Ramos (cell line): ENCODE measurements around the gene GPT2.

Source experiments
- in situ Hi-C: fragments of 300-500 bp; cut with MboI; formaldehyde crosslinking; loops from one replicate; pipeline ENCODE4 v1.14.3; 2022; ENCODE audit warnings: low sequenced_read_pairs; ENCODE audit not compliant: unreplicated experiment

Gene GPT2

DNA sequence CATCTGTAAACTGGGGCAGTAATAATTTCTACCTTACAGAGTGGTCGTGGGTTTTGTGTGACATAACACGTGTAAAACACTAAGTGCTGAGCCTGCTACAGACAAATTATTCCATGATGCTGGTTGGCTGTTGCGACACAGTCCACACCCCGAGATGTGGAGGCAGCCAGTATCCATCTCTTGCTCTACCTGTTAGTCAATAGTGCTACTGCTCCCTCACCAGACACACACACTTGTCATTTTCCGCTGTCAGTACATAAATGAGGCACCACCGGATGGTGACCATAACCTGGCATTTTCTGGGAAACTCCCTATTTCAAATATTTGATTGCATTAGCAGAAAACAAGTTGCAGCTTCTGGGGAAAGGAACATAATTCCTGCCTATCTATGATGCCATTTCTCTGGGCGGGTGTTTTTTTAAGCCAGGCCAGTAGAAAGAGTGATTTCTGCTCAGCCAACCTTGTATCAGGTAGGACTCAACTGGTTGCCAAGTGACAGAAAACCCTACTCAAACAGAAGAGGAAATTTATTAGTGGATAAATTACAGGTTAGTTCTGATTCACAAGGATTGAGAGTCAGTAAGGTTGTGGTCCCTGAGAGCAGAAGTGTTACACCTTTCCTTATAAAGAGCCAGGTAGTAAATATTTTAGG, 65.2 kb downstream of the GPT2 start:
- in situ Hi-C loops, result loop anchor here (5.0 kb wide), 1 partner anchor 1213 kb away; no protein-coding TSS in a partner anchor

DNA sequence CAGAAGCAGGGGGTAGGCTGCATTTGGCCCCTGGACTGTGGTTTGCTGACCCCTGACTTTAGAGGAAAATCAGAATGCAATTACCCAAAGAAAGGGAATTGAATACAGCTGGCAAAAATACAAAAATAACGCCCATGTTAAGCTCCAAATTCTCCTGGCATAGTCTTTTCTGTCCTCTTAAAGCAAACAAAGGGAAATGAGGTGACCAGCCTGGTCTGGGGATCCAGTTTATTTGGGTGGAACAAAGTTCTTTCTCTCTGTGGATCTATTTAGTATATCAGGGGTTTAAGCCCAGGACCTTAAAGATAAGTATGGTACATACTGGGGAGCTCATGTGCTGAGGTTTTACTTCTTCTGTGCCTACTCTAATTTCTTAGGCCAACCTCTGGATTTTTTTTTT, 65.8 kb downstream of the GPT2 start:
- in situ Hi-C loops, result no loop called here

DNA sequence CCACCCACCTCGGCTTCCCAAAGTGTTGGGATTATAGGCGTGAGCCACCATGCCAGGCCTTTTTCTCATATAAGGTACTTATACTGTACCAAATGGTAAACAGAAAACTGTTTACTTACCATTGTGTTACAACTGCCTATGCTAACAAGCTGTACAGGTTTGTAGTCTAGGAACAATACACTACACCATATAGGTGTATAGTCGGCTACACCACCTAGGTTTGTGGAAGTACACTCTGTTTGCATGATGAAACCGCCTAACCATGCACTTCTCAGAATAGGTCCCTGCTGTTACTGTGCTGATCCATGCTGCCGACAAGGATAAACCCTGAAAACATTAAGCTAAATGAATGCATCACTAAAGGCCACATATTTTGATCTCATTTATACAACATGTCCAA, 70.4 kb downstream of the GPT2 start:
- in situ Hi-C loops, result no loop called here

DNA sequence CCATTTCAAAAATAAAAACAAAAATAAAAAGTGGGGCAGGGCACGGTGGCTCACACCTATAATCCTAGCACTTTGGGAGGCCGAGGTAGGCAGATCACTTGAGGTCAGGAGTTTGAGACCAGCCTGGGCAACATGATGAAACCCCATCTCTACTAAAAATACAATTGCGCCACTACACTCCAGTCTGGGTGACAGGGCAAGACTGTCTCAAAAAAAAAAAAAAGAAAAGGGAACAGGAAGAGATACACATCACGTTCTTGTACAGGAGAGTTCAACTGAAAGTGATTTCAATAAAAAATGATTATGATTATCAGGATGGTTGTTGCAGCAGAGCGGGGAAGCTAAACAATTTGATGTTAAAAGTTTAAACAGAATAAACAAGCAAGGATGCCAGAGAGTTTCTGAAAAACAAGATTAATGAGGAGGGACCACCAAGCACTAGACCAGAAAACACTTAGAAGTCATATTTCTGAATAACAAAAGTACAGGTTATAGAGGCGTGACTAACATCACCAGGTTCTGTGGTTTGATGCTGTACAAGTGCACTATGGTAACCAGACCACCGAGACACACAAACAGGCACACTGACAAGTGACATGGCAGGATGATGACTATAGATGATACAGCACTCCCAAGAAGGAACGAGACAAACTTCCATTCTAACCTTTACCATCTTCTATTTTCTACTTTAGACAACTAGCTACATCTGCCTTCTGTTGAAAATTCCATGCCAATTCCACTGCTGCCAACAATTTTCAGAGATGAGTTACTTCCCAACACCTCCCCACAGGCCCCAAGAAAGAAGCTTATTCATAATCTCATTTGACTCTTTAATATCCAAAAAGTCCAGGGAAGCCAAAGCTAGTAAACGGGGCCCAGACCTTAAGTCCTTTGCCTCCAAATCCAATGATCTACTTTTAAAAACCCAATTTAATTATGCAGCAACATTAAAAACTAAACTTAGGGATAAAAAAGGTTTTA, 77.5 kb downstream of the GPT2 start:
- in situ Hi-C loops, result no loop called here

DNA sequence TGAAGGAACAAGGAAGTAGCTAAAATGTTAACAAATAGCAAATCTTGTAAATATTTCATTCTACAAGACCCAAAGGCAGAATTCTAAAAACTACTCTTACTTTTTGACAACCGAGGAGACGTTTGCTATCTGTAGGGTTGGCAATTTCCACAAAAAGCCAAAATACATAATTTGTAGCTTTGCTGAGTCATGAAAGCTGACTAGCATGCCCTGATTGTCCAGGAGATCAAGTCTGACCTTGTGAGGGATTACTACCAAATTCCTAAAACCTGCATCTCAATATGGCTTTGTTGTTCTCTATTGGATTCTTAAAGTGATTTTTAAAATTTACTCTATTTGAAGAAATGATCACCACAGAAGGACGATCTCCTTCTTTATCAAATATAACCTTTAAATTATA, 78.5 kb downstream of the GPT2 start:
- in situ Hi-C loops, result no loop called here

DNA sequence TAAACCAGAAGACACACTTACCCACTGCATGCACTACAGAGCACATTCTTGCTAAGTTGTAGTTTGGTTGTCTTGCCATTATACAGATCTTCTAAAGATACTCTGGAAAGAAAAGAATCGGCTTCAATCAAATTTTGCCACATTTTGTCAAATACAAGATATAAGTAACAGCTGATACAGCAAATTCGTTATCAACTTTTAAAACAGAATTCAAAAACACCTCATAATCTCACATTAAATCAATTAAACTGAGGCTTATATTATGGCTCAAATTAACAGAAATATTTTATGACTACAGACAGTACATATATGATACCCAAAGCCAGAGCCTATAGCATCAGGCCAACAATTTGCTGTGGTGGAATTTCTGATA, 83.9 kb downstream of the GPT2 start:
- in situ Hi-C loops, result no loop called here

DNA sequence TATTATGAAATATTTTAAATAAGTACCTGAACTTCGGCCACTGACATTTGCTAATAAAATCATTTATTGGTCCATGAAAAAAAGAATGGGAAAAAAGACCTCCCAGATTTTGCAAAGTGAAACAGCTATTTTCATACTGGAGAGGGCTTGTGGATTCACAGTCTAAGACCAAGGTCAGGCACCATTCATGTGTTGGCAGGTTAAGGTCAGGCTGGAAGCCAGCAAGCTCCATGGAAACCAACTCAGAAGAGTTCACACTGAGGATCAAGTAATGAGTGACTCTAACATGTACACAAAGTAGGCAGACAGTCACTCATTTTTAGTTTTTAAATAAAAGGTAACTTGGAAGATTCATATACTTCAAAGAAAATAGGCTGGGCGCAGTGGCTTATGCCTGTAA, 85.9 kb downstream of the GPT2 start:
- in situ Hi-C loops, result no loop called here

DNA sequence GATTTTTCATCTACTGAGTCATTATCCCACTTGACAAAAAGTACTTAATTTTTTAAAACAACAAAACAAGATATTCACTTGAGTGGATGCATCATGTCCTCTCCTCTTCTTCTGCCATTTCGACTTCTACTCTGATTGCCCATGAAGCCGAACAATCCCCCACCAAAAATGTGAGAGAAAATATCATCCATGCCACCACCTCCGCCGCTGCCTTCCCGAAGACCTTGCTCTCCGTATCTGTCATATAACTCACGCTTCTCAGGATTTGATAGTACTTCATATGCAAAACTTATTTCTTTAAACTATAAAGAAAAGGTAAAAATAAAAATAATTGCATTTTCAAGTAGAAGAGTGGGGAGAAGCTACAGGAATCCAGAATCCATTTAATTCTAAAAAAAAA, 87.1 kb downstream of the GPT2 start:
- in situ Hi-C loops, result no loop called here

DNA sequence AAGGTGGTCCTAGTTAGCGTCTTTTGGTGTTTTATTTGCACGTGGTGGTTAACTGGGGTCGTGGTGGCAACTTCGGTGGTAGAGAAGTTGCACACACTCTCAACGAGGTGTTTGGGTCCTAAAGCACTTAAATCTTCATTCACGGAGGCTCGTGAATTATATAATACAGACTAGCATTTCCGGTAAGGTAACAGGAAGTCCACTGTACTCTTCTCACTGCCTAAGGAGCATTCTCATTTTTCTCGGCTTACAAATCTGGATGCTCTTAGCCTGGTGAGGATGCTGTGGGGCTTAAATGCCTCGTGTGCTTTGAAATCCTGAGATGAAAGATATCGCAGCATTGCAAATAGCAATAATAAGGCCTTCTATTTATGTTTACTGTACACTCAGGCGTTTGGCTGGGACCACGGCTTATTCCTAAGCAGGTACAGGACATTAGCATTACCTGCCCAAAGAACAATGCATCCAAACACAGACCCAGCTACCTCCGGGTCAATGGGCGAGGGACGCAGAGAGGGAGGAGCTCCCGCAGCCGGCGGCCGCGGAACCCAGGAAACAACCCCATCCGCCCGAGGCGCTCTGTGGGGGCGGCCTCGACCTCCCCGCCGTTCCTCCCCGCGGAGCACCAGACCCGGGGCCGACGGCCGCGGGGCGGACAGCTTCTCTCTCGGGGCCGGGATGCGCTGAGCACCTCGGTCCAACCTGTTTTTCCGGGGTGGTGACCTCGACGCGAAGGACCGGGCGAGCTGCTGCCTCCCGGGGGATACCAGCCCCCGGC, 88.5 kb downstream of the GPT2 start:
- in situ Hi-C loops, result no loop called here

DNA sequence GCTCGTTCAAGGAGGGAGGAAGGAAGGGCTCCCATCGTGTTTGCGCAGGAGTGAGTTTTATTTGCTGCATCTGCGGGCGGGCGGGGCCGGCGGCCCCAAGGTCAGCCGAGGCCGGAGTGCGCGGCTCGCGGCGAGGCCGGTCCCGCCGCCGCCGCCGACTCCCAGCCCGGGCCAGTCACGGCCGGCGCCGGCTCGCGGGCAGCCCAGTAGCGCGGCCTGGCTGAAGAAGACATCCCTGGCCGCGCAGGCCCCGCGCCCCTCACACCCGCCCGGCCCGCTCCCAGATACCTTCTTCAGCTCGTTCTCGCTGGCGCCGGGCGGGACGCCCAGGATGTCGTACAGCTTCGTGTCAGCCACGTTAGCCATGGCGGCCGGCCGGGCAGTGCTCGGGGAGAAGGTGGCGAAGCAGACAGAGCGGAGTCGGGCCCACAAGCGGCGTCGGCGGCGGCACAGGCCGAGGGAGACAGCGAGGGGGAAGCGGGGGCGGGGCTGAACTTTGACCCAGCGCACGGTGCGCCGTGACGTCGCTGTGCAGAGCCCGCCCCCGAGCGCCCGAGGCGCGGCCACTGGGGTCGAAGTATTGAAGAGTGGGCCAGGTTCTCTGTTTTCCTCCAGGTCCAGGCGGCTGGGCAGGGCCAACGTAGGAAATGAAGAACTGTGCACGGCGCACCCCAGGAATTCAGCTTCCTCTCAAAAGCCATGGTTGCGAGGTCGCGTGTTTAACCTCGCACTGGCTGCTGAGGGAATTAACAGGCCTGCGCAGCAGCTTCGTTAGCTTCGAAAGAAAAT, 89.2 kb downstream of the GPT2 start, which contains the start of gene DNAJA2:
TSS of gene DNAJA2 (minus strand) at position 468 of the 789 bp plus-strand sequence. CDS start at position 366, 102 bp downstream.
- in situ Hi-C loops, result no loop called here

DNA sequence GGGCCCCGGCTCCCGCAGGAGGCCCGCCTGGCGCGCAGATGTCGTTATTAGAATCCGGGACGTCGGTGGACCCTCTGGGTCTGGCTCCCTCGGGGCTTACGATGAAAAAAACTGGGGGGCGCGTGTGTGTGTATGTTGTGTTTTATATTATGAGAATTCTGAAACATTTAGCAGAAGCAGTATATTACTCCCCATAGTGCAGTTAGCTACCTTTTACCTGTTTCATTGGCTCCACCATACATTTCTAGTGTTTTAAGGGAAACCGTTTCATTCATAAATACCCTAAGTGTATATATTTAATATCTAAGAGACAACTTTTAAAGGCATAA, 89.8 kb downstream of the GPT2 start:
- in situ Hi-C loops, result no loop called here

DNA sequence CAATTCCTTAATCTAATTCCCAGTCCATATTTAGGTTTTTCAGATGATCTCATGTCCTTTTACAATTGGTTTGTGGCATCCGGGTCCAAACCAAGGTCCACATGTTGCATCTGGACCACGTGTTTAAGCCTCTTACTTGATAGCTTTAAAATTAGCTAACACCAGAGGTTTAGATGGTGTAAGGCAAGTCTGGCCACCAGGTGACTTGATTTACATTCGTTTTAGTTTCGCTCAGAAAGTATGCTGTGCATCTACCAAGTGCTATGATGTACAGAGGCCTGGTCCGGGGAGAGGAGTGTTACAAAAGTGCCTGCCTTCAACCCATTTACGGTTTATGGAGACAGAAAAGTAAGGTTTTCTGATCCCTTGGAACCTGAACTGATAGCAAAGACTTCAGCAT, 90.2 kb downstream of the GPT2 start:
- in situ Hi-C loops, result no loop called here

DNA sequence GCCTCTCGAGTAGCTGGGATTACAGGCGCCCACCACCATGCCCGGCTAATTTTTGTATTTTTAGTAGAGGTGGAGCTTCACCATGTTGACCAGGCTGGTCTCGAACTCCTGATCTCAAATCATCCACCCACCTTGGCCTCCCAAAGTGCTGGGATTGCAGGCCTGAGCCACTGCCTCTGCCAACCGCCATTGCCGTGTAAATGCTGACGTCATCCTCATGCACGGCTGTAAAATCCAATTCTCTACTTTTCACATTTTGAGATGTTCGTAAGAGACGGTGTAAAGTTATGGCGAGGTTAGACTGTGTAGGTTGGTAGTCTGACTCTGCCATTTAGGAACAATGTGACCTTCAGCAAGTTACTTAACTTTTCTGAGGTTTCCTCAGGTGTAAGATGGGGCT, 91.0 kb downstream of the GPT2 start:
- in situ Hi-C loops, result no loop called here

DNA sequence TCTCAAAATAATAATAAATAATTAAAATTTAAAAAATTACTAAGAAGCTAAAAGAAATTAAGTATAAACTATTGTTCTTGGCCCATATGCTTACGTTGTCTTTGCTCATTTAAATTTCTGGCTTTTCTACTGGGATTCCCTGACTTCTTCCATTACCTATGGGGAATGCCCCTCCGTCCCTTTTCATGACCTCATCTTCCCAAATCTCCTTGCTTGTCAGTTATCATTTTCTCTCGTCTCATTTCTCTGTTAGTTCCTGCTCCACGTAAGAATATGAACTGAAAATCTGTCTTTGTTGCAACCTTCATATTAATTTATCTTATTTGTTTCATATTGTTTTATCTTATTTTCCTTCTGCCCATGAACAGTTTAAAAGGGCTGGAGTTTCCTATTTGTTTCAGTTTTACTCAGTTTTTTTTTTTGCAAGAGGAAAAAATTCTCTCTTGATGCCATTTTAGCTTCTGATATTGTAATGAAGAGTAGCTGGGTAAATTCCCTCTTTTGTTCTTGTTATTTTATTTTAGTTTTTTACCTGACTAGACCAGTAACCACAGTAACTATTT, 91.8 kb downstream of the GPT2 start:
- in situ Hi-C loops, result no loop called here

DNA sequence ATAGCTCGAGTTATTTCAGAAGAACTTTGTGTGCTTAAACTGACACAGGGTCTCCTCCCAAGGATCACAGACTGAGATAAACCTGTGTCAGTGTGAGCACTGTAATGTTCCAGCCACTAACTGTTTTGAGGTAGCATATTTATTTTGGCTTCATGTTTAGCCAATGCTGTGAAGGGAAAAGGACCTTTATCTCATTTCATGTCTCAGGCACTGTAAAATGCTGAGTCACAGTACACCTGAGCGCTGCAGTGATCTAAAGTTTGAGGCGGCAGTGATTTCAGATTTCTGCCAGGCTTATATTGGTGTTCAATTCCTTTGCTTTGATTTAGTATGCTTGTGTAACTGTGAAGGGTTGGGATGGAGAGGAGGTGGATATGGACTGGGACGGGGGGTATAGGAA, 92.4 kb downstream of the GPT2 start:
- in situ Hi-C loops, result no loop called here
